Muscle of arm (tissue), 14 donors: ENCODE results near the gene SUN1. TPM values are rescaled to one million over a fixed set of nuclear protein-coding genes. Genes with fewer than 3 reads are reported as not detected.
"Not testable (repeated sequence)": the region's sequence is repeated elsewhere in the genome, so short reads cannot be mapped to it uniquely, and the experiment has no call there.

Source experiments
- DNase-seq: peaks from one replicate; pipeline ENCODE4 v3.0.0-alpha.2; 2013
- long read RNA-seq, 11 donors: transcript quantifications; one replicate each; lab custom pipeline, GENCODE V29; 2026
- polyA plus RNA-seq, 12 donors: library from polyadenylated mRNA; unstranded; fragments of 120-200 nt; gene quantifications; one replicate each; pipeline ENCODE4 v1.2.1, GENCODE V29; 2013; ENCODE audit not compliant: insufficient read length in 12 of 12

SUN1 gene
- polyA plus RNA-seq, result 100 to 1,000 TPM in 11 of 12 donors, not detected in 1; 142 to 253 (median 208) TPM
- long read RNA-seq, donor 1, partial matches to known transcripts, result 82 of 89 reads
- long read RNA-seq, donor 1, other reads (novel, unspliced or antisense), result 0 of 89 reads
- long read RNA-seq, donor 2, full-length matches to known transcripts, result 7 of 19 reads
- long read RNA-seq, donor 2, partial matches to known transcripts, result 6 of 19 reads
- long read RNA-seq, donor 2, other reads (novel, unspliced or antisense), result 6 of 19 reads
- long read RNA-seq, donor 3, partial matches to known transcripts, result 14 of 22 reads
- long read RNA-seq, donor 3, other reads (novel, unspliced or antisense), result 0 of 22 reads
- long read RNA-seq, donor 4, partial matches to known transcripts, result 0 of 2 reads
- long read RNA-seq, donor 4, other reads (novel, unspliced or antisense), result 0 of 2 reads
- long read RNA-seq, donor 5, transcript SUN1-235 (3 exons, 2,824 nt), result major isoform, 7 of 39 reads
- long read RNA-seq, donor 5, partial matches to known transcripts, result 25 of 39 reads
- long read RNA-seq, donor 5, other reads (novel, unspliced or antisense), result 5 of 39 reads
- long read RNA-seq, donor 6, transcript SUN1-235 (3 exons, 2,824 nt), result major isoform, 7 of 33 reads
- long read RNA-seq, donor 6, partial matches to known transcripts, result 17 of 33 reads
- long read RNA-seq, donor 6, other reads (novel, unspliced or antisense), result 5 of 33 reads
- long read RNA-seq, donor 7, partial matches to known transcripts, result 28 of 31 reads
- long read RNA-seq, donor 7, other reads (novel, unspliced or antisense), result 0 of 31 reads
- long read RNA-seq, donor 8, full-length matches to known transcripts, result 8 of 20 reads
- long read RNA-seq, donor 8, partial matches to known transcripts, result 6 of 20 reads
- long read RNA-seq, donor 8, other reads (novel, unspliced or antisense), result 6 of 20 reads
- long read RNA-seq, donor 9, partial matches to known transcripts, result 20 of 22 reads
- long read RNA-seq, donor 9, other reads (novel, unspliced or antisense), result 0 of 22 reads
- long read RNA-seq, donor 10, transcript SUN1-235 (3 exons, 2,824 nt), result major isoform, 6 of 29 reads
- long read RNA-seq, donor 10, partial matches to known transcripts, result 0 of 29 reads
- long read RNA-seq, donor 10, other reads (novel, unspliced or antisense), result 19 of 29 reads
- long read RNA-seq, donor 11, transcript SUN1-232 (2 exons, 478 nt), result major isoform, 6 of 15 reads
- long read RNA-seq, donor 11, partial matches to known transcripts, result 5 of 15 reads
- long read RNA-seq, donor 11, other reads (novel, unspliced or antisense), result 0 of 15 reads

GRCh38 chr7:832167-832967 lies at the start of gene SUN1:
TSS of gene SUN1 (plus strand) at chr7:832476. CDS start at chr7:832525, 49 bp downstream.
- DNase-seq, result peak; percentile 56

- DNase-seq, result no peak
Measured at GRCh38 chr7:782718-783449, 49.4 kb upstream of the SUN1 start.

- no peak for DNase-seq
Measured at GRCh38 chr7:783556-784490, 48.5 kb upstream of the SUN1 start.

GRCh38 chr7:784971-785370 lies 47.3 kb upstream of the SUN1 start:
- no peak for DNase-seq

- DNase-seq, result no peak
Measured at GRCh38 chr7:785416-785815, 46.9 kb upstream of the SUN1 start.

- peak; percentile 57 for DNase-seq
Measured at GRCh38 chr7:786472-787255, 45.6 kb upstream of the SUN1 start.

GRCh38 chr7:787332-788240 lies 44.7 kb upstream of the SUN1 start:
- DNase-seq, result no peak

- DNase-seq, result no peak
Measured at GRCh38 chr7:791519-791918, 40.8 kb upstream of the SUN1 start.

GRCh38 chr7:794207-794606 lies 38.1 kb upstream of the SUN1 start:
- no peak for DNase-seq

GRCh38 chr7:794671-795329 lies 37.5 kb upstream of the SUN1 start:
- no peak for DNase-seq

- DNase-seq, result not testable (repeated sequence)
Measured at GRCh38 chr7:796434-797169, 35.7 kb upstream of the SUN1 start.

- no peak for DNase-seq
Measured at GRCh38 chr7:798921-799470, 33.3 kb upstream of the SUN1 start.

- no peak for DNase-seq
Measured at GRCh38 chr7:800692-801091, 31.6 kb upstream of the SUN1 start.

GRCh38 chr7:801351-801750 lies 30.9 kb upstream of the SUN1 start:
- DNase-seq, result not testable (repeated sequence)

- no peak for DNase-seq
Measured at GRCh38 chr7:801940-802381, 30.3 kb upstream of the SUN1 start.
